Measurements from ENCODE around the gene AK3. TPM values are rescaled to one million over a fixed set of nuclear protein-coding genes. Genes with fewer than 3 reads are reported as not detected.
"Not testable (repeated sequence)": the region's sequence is repeated elsewhere in the genome, so short reads cannot be mapped to it uniquely, and the experiment has no call there.

AK3 gene
- 46.0 and 47.5 TPM in 2 replicates for total RNA-seq
- long read RNA-seq, transcript AK3-203 (4 exons, 705 nt): minor isoform, 6 of 224 reads
- long read RNA-seq, transcript AK3-202 (5 exons, 2,736 nt): major isoform, 199 of 224 reads
- long read RNA-seq, partial matches to known transcripts: 8 of 224 reads
- long read RNA-seq, other reads (novel, unspliced or antisense): 11 of 224 reads

DNA sequence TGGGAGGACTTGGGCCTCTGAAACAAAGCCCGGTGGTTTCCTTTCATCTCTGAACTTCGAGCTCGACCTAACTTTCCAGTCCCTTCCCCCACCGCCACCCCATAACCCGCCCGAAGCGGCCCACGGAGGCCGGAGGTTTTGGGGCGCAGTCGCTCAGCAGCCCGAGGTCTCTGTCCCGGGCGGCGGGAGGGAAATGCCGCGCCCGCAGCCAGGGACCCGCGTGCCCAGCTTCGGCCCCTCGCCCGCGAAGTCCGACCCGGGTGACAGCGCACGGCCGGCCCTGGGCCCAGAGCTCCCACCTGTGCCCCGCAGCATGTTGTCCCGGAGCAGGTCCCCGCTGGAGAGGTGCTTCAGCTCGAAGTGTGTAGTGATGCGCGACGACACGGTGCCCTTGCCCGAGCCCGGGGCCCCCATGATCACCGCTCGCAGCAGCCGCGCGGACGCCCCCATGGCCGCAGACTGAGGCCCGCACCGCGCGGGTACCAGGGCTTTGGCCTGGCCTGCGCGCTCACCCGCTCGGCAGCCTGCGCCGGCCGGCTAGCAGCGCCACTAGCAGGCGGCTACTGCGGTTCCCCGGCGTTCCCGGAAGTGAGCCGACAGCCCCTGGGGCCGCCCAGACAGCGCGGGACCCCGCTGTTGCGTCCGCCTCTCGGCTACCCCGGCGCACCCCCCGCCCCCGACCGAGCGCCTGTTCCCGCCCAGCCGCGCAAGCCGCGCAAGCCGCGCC lies at the start of gene AK3:
TSS of gene AK3 (minus strand) at position 565 of the 727 bp plus-strand sequence. CDS start at position 450, 115 bp downstream.
- peak within 1 kb of the TSS; percentile 90 for H3K4me3 Mint-ChIP-seq (ENCODE audit: unreplicated experiment)
- peak; percentile 94 for DNase-seq (ENCODE audit: extremely low spot score, unreplicated experiment)

DNA sequence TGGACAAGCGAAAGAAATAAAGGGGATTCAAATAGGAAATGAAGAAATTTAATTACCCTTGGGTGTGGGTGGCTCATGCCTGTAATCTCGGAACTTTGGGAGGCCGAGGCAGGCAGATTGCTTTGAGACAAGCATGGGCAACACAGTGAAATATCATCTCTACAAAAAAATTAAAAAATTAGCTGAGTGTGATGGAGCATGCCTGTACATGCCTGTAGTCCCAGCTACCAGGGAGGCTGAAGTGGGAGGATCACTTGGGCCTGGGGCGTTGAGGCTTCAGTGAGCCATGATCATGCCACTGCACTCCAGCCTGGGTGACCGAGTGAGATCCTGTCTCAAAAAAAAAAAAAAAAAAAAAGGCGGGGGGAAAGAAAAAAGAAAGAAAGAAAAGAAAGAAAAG lies 47.7 kb upstream of the AK3 start:
- TF ChIP-seq, protein P1, sequence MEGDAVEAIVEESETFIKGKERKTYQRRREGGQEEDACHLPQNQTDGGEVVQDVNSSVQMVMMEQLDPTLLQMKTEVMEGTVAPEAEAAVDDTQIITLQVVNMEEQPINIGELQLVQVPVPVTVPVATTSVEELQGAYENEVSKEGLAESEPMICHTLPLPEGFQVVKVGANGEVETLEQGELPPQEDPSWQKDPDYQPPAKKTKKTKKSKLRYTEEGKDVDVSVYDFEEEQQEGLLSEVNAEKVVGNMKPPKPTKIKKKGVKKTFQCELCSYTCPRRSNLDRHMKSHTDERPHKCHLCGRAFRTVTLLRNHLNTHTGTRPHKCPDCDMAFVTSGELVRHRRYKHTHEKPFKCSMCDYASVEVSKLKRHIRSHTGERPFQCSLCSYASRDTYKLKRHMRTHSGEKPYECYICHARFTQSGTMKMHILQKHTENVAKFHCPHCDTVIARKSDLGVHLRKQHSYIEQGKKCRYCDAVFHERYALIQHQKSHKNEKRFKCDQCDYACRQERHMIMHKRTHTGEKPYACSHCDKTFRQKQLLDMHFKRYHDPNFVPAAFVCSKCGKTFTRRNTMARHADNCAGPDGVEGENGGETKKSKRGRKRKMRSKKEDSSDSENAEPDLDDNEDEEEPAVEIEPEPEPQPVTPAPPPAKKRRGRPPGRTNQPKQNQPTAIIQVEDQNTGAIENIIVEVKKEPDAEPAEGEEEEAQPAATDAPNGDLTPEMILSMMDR (IDR thresholded peaks at IDR 0.05): no peak
- Mint-ChIP-seq H3K9me3 (ENCODE audit: unreplicated experiment) (no peaks in the 10 kb centered on the region), H3K4me3 (ENCODE audit: unreplicated experiment) (no peak overlapping the region), H3K27me3 (ENCODE audit: unreplicated experiment) (peaks cover 12% of the 10 kb centered on the region), H3K36me3 (ENCODE audit: unreplicated experiment) (no peaks in the 10 kb centered on the region), H3K4me1 (ENCODE audit: unreplicated experiment) (peaks cover 7% of the 10 kb centered on the region), H3K27ac (ENCODE audit: unreplicated experiment) (no peak overlapping the region)
- DNase-seq (ENCODE audit: extremely low spot score, unreplicated experiment): no peak

More for the DNA sequence above, at the start of gene AK3:
- peak within 1 kb of the TSS; percentile 93 for H3K27ac Mint-ChIP-seq (ENCODE audit: unreplicated experiment)
- H3K9me3 Mint-ChIP-seq (ENCODE audit: unreplicated experiment): no peaks in the 10 kb centered on the region
- H3K36me3 Mint-ChIP-seq (ENCODE audit: unreplicated experiment): no peaks in the 10 kb centered on the region
- peaks cover 36% of the 10 kb centered on the region for H3K4me1 Mint-ChIP-seq (ENCODE audit: unreplicated experiment)
- no peaks in the 10 kb centered on the region for H3K27me3 Mint-ChIP-seq (ENCODE audit: unreplicated experiment)
- TF ChIP-seq, protein P1 (IDR thresholded peaks at IDR 0.05): peak; percentile 47

DNA sequence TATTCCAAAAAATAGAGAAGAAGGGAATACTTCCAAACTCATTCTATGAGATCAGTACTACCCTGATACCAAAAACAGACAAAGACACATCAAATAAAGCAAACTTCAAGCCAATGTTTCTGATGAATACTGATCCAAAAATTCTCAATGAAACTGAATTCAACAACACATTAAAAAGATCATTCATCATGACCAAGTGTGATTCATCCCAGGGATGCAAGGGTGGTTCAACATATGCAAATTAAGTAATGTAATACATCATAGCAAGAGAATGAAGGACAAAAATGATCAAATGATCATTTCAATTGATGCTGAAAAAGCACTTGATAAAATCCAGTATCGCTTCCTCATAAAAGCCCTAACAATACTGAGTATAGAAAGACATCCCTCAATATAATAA lies 46.9 kb upstream of the AK3 start:
- TF ChIP-seq, protein P1 (IDR thresholded peaks at IDR 0.05): no peak
- H3K27me3 Mint-ChIP-seq (ENCODE audit: unreplicated experiment): peaks cover 12% of the 10 kb centered on the region
- DNase-seq (ENCODE audit: extremely low spot score, unreplicated experiment): no peak
- no peaks in the 10 kb centered on the region for H3K36me3 Mint-ChIP-seq (ENCODE audit: unreplicated experiment)
- H3K4me1 Mint-ChIP-seq (ENCODE audit: unreplicated experiment): peaks cover 6% of the 10 kb centered on the region
- no peak overlapping the region for H3K27ac Mint-ChIP-seq (ENCODE audit: unreplicated experiment)
- H3K4me3 Mint-ChIP-seq (ENCODE audit: unreplicated experiment): no peak overlapping the region
- H3K9me3 Mint-ChIP-seq (ENCODE audit: unreplicated experiment): no peaks in the 10 kb centered on the region

DNA sequence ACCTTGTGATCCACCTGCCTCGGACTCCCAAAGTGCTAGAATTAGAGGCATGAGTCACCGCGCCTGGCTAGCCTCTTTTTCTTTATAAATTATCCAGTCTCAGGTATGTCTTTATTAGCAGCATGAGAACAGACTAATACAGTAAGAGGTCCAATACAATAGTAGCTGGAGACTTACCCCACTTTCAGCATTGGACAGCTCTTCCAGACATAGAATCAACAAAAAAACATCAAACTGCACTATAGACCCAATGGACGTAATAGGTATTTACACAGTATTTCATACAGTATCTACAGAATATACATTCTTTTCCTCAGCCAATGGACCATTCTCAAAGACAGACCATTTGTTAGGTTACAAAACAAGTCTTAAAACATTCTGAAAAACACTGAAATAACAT lies 45.6 kb upstream of the AK3 start:
- Mint-ChIP-seq H3K27me3 (ENCODE audit: unreplicated experiment) (peaks cover 12% of the 10 kb centered on the region), H3K36me3 (ENCODE audit: unreplicated experiment) (no peaks in the 10 kb centered on the region), H3K4me1 (ENCODE audit: unreplicated experiment) (no peaks in the 10 kb centered on the region), H3K9me3 (ENCODE audit: unreplicated experiment) (no peaks in the 10 kb centered on the region), H3K27ac (ENCODE audit: unreplicated experiment) (no peak overlapping the region), H3K4me3 (ENCODE audit: unreplicated experiment) (no peak overlapping the region)
- no peak for DNase-seq (ENCODE audit: extremely low spot score, unreplicated experiment)
- TF ChIP-seq, protein P1 (IDR thresholded peaks at IDR 0.05): no peak

DNA sequence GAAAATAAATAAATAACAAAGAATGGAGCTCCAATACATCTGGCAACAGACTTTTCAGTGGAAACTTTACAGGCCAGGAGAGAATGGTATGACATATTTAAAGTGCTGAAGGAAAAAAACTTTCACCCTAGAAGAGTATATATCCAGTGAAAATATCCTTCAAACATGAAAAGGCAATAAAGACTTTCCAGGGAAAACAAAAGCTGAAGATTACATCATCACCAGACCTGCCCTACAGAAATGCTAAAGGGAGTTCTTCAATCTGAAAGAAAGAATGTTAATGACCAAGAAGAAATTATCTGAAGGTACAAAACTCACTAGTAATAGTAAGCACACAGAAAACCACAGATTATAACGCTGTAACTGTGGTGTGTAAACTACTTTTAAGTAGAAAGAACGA lies 43.4 kb upstream of the AK3 start:
- H3K9me3 Mint-ChIP-seq (ENCODE audit: unreplicated experiment): no peaks in the 10 kb centered on the region
- H3K27ac Mint-ChIP-seq (ENCODE audit: unreplicated experiment): no peak overlapping the region
- H3K27me3 Mint-ChIP-seq (ENCODE audit: unreplicated experiment): peaks cover 12% of the 10 kb centered on the region
- H3K4me3 Mint-ChIP-seq (ENCODE audit: unreplicated experiment): no peak overlapping the region
- TF ChIP-seq, protein P1 (IDR thresholded peaks at IDR 0.05): no peak
- H3K4me1 Mint-ChIP-seq (ENCODE audit: unreplicated experiment): peaks cover under 1% of the 10 kb centered on the region
- H3K36me3 Mint-ChIP-seq (ENCODE audit: unreplicated experiment): no peaks in the 10 kb centered on the region
- DNase-seq (ENCODE audit: extremely low spot score, unreplicated experiment): no peak

DNA sequence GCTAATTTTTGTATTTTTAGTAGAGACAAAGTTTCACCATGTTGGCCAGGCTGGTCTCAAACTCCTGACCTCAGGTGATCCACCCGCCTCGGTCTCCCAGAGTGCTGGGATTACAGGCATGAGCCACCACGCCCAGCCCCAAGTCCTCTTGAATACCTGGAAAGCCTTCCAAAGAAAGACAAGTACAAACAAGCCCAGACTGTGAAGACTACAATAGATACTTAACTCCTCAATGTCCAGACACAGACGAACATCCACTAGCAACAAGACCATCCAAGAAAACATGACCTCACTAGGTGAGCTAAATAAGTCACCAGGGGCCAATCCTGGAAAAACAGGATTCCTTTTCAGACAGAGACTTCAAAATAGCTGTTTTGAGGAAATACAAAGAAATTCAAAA lies 42.2 kb upstream of the AK3 start:
- H3K27me3 Mint-ChIP-seq (ENCODE audit: unreplicated experiment): peaks cover 12% of the 10 kb centered on the region
- H3K4me3 Mint-ChIP-seq (ENCODE audit: unreplicated experiment); H3K9me3 Mint-ChIP-seq (ENCODE audit: unreplicated experiment): not testable (repeated sequence)

More for the DNA sequence above, 42.2 kb upstream of the AK3 start:
- H3K27ac Mint-ChIP-seq (ENCODE audit: unreplicated experiment); DNase-seq (ENCODE audit: extremely low spot score, unreplicated experiment); H3K36me3 Mint-ChIP-seq (ENCODE audit: unreplicated experiment); H3K4me1 Mint-ChIP-seq (ENCODE audit: unreplicated experiment): not testable (repeated sequence)
